ENCODE results near the gene SENP6.
"Not testable (repeated sequence)": the region's sequence is repeated elsewhere in the genome, so short reads cannot be mapped to it uniquely, and the experiment has no call there.

The SENP6 gene

DNA sequence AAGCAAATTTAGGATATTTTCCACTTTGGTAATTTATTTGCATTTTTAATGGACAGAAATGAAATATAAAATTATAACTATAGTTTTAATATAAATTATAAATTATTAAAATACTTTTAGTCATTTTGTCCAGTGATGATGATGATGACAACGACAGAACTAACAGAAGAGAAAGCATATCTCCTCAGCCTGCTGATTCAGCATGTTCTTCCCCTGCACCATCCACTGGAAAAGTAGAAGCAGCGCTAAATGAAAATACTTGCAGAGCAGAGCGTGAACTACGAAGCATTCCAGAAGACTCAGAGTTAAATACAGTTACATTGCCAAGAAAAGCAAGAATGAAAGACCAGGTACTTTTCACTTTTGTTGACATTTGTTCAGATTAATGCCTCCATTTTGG is 64.9 kb downstream of the SENP6 start:
- no peak for DNase-seq (ENCODE audit: low spot score)

DNA sequence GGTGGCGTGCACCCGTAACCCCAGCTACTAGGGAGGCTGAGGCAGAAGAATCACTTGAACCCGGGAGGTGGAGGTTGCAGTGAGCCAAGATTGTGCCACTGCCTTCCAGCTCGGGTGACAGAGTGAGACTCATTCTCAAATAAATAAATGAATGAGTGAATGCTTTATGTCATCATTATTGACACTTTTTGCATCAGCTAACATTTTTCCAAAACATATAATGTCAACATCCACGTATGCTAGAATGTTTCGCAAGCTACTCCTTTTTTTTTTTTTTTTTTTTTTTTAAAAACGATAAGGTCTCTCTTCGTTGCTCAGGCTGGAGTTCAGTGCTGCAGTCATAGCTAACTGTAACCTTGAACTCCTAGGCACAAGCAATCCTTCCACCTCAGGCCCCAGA is 72.2 kb downstream of the SENP6 start:
- no peak for DNase-seq (ENCODE audit: low spot score)

GRCh38 chr6:75676377-75676776 is 74.7 kb downstream of the SENP6 start:
- no peak for DNase-seq (ENCODE audit: low spot score)

GRCh38 chr6:75682548-75682947 is 80.9 kb downstream of the SENP6 start:
- not testable (repeated sequence) for DNase-seq (ENCODE audit: low spot score)

- not testable (repeated sequence) for DNase-seq (ENCODE audit: low spot score)
Measured at GRCh38 chr6:75683005-75683404, 81.3 kb downstream of the SENP6 start.

- DNase-seq (ENCODE audit: low spot score) = not testable (repeated sequence)
Measured at GRCh38 chr6:75687535-75687934, 85.9 kb downstream of the SENP6 start.

GRCh38 chr6:75687937-75688336 is 86.3 kb downstream of the SENP6 start:
- not testable (repeated sequence) for DNase-seq (ENCODE audit: low spot score)

- no peak for DNase-seq (ENCODE audit: low spot score)
Measured at GRCh38 chr6:75689576-75689975, 87.9 kb downstream of the SENP6 start.

GRCh38 chr6:75691012-75691411 is 89.3 kb downstream of the SENP6 start:
- DNase-seq (ENCODE audit: low spot score) = no peak

GRCh38 chr6:75693534-75693933 is 91.9 kb downstream of the SENP6 start:
- DNase-seq (ENCODE audit: low spot score) = no peak

- no peak for DNase-seq (ENCODE audit: low spot score)
Measured at GRCh38 chr6:75694406-75694805, 92.7 kb downstream of the SENP6 start.

DNA sequence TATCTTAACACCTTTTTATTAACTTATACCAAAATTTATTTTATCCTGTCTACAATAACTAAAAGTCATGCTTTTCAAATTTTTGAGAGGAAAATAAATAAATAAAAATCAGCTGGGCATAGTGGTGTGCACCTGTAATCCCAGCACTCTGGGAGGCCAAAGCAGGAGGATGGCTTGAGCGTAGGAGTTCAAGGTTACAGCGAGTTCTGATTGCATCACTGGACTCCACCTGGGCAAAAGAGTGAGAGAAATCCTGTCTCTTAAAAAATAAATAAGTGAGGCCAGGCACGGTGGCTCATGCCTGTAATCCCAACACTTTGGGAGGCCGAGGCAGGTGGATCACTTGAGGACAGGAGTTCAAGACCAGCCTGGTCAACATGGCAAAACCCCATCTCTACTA is 106.7 kb downstream of the SENP6 start:
- not testable (repeated sequence) for DNase-seq (ENCODE audit: low spot score)

GRCh38 chr6:75711173-75711572 is 109.5 kb downstream of the SENP6 start:
- DNase-seq (ENCODE audit: low spot score) = no peak

DNA sequence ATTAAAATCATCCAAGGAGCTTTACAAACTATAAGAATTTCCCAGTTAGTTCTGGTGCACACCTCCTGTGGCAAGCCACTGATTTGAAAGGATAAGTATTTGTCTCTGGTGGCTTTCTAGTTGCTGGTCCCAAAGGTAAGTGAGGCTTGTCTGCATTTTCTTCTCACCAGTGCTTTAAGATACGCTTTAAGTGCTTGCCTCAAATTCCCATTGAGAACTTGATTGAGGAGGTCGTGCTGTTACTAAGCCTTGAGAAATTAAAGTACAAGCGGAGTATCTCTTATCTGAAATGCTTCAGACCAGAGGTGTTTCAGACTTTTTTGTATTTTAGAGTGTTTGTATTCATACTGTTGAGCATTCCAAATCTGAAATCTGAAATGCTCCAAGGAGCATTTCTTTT is 117.5 kb downstream of the SENP6 start:
- no peak for DNase-seq (ENCODE audit: low spot score)

GRCh38 chr6:75723382-75723781 is 121.7 kb downstream of the SENP6 start:
- DNase-seq (ENCODE audit: low spot score) = no peak

- no peak for DNase-seq (ENCODE audit: low spot score)
Measured at GRCh38 chr6:75727206-75727605, 125.5 kb downstream of the SENP6 start.

GRCh38 chr6:75731029-75731428 is 129.3 kb downstream of the SENP6 start:
- not testable (repeated sequence) for DNase-seq (ENCODE audit: low spot score)

GRCh38 chr6:75735491-75736186 is 134.0 kb downstream of the SENP6 start:
- no peak for DNase-seq (ENCODE audit: low spot score)

DNA sequence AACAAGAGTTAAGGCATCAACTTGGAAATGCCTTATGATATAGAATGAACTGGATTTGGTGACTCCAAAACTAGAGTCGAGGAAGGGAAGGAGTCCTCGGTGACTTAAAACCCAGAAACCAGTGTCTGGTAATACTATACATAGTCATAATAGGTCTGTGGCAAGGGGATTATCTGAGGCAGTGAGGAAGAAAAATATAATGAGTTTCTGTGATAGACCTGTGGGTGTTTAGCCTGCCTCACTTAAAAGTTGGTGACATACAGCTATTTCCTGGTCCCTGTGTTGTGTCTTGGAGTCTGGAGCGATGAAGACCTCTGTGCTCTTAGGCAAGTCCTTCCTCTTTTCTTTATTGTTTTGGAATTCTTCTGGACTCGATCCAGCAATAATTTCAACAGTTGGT is 142.3 kb downstream of the SENP6 start:
- DNase-seq (ENCODE audit: low spot score) = no peak

- DNase-seq (ENCODE audit: low spot score) = no peak
Measured at GRCh38 chr6:75745404-75745803, 143.7 kb downstream of the SENP6 start.

- DNase-seq (ENCODE audit: low spot score) = no peak
Measured at GRCh38 chr6:75746221-75746620, 144.5 kb downstream of the SENP6 start.

- DNase-seq (ENCODE audit: low spot score) = no peak
Measured at GRCh38 chr6:75747152-75747992, 145.7 kb downstream of the SENP6 start.

GRCh38 chr6:75748003-75748742 is 146.5 kb downstream of the SENP6 start:
- DNase-seq (ENCODE audit: low spot score) = no peak

All from putamen (tissue), 1 donor.